ENCODE results near the gene PEX19.
A peak's percentile ranks its signal among the peaks of the same experiment; 100 is the strongest.

GRCh38 chr1:160291248-160292220 is 6.6 kb upstream of the PEX19 start:
- peak; percentile 83 for TF ChIP-seq CTCF (IDR thresholded peaks at IDR 0.05; ENCODE audit: low read length)
- TF ChIP-seq EZH2 (IDR thresholded peaks at IDR 0.05; ENCODE audit: borderline replicate concordance, low read length) = no peak

Measured in OCI-LY1 (cell line).